ENCODE measurements around the gene KIF23. TPM values are rescaled to one million over a fixed set of nuclear protein-coding genes. Genes with fewer than 3 reads are reported as not detected.
A peak's percentile ranks its signal among the peaks of the same experiment; 100 is the strongest.

The KIF23 gene
- total and polyA plus RNA-seq, 8 donors = 3.5 to 69.2 (median 31.0) TPM

- Histone ChIP-seq H3K27ac (no peak overlapping the region), H3K36me3 (peaks cover 0 to 35% of the 10 kb centered on the region in 2 donors), H3K4me3 (no peak overlapping the region), H3K4me1 (peaks cover 18 to 30% of the 10 kb centered on the region in 2 donors), H3K27me3 (no peaks in the 10 kb centered on the region), H3K9me3 (no peaks in the 10 kb centered on the region)
- no peak for TF ChIP-seq CTCF (IDR thresholded peaks at IDR 0.05)
- DNase-seq (no peak), ATAC-seq (no peak)
- intact Hi-C loops (cut with DNase I) = no loop called here
These were observed 42.3 kb downstream of the KIF23 start for GRCh38 chr15:69456208-69457166.

- H3K36me3 ChIP-seq = peaks cover 0 to 35% of the 10 kb centered on the region in 2 donors
- intact Hi-C loops (cut with DNase I) = no loop called here
- H3K9me3 ChIP-seq = no peaks in the 10 kb centered on the region
- ATAC-seq (no peak), DNase-seq (no peak)
- peaks cover 24 to 31% of the 10 kb centered on the region in 2 donors for H3K4me1 ChIP-seq
- H3K27ac ChIP-seq = no peak overlapping the region
- TF ChIP-seq CTCF (IDR thresholded peaks at IDR 0.05) = no peak
- no peak overlapping the region for H3K4me3 ChIP-seq
- no peaks in the 10 kb centered on the region for H3K27me3 ChIP-seq
These were observed 43.4 kb downstream of the KIF23 start for GRCh38 chr15:69457304-69458280.

GRCh38 chr15:69459066-69459465, 44.9 kb downstream of the KIF23 start:
- H3K9me3 ChIP-seq = no peaks in the 10 kb centered on the region
- no peak overlapping the region for H3K4me3 ChIP-seq
- intact Hi-C loops (cut with DNase I) = no loop called here
- peaks cover 0 to 35% of the 10 kb centered on the region in 2 donors for H3K36me3 ChIP-seq
- peaks cover 23 to 33% of the 10 kb centered on the region in 2 donors for H3K4me1 ChIP-seq
- DNase-seq (no peak), ATAC-seq (peak; percentile 6)
- no peaks in the 10 kb centered on the region for H3K27me3 ChIP-seq
- no peak for TF ChIP-seq CTCF (IDR thresholded peaks at IDR 0.05)
- no peak overlapping the region for H3K27ac ChIP-seq

GRCh38 chr15:69460481-69460880, 46.3 kb downstream of the KIF23 start:
- ATAC-seq (no peak), DNase-seq (no peak)
- intact Hi-C loops (cut with DNase I) = no loop called here
- TF ChIP-seq CTCF (IDR thresholded peaks at IDR 0.05) = no peak
- H3K27me3 ChIP-seq = no peaks in the 10 kb centered on the region
- no peaks in the 10 kb centered on the region for H3K9me3 ChIP-seq
- H3K27ac ChIP-seq = no peak overlapping the region
- no peak overlapping the region for H3K4me3 ChIP-seq
- peaks cover 0 to 21% of the 10 kb centered on the region in 2 donors for H3K36me3 ChIP-seq
- H3K4me1 ChIP-seq = peaks cover 10 to 20% of the 10 kb centered on the region in 2 donors
